ENCODE data around the gene ICOS. TPM values are rescaled to one million over a fixed set of nuclear protein-coding genes. Genes with fewer than 3 reads are reported as not detected.
"Not testable (repeated sequence)": the region's sequence is repeated elsewhere in the genome, so short reads cannot be mapped to it uniquely, and the experiment has no call there.

ICOS gene
- total and polyA plus RNA-seq, 9 of the 15 experiments (the other 6 are each of a cell fraction or from before 2014, with no cell fraction given): not detected

- not testable (repeated sequence) for H3K9me3 ChIP-seq (replicated peaks; ENCODE audit: control insufficient read depth, insufficient read depth, low read depth, low read length)
These were observed 7.2 kb downstream of the ICOS start for GRCh38 chr2:203943493-203944382.

More at GRCh38 chr2:203943493-203944382, 7.2 kb downstream of the ICOS start:
- H3K27me3 ChIP-seq (ENCODE audit: control insufficient read depth in 2 of 2, insufficient read depth in 2 of 2, low read length in 2 of 2); H3K4me3 ChIP-seq; H4K20me1 ChIP-seq (replicated peaks; ENCODE audit: control insufficient read depth, insufficient read depth, low read length); POLR2A ChIA-PET; H3K27ac ChIP-seq (ENCODE audit: extremely low read depth, low read depth, low read length); intact Hi-C loops (cut with micrococcal nuclease); BruUV-seq (replicated peaks); H3K4me2 ChIP-seq (ENCODE audit: insufficient read depth, low read length); H3K4me1 ChIP-seq (replicated peaks in 1 of 2; ENCODE audit: control insufficient read depth in 2 of 2, insufficient read depth in 2 of 2, low read length in 2 of 2); in situ Hi-C loops (cut with MboI); ATAC-seq; H3K79me2 ChIP-seq (ENCODE audit: control insufficient read depth, insufficient read depth, low read length); H3K36me3 ChIP-seq (ENCODE audit: control insufficient read depth, insufficient read depth, low read length); H3K9me1 ChIP-seq (ENCODE audit: control insufficient read depth, insufficient read depth, low read length); H3K9ac ChIP-seq (ENCODE audit: insufficient read depth in 1 of 2, low read depth in 2 of 2, low read length in 2 of 2); H2AFZ ChIP-seq (ENCODE audit: low read depth, low read length); FAIRE-seq; CTCF ChIA-PET (ENCODE audit: low intra/inter-chr PET ratio); DNase-seq (ENCODE audit: extremely low read depth in 1 of 4, low spot score in 3 of 4): not testable (repeated sequence)
- WGBS (ENCODE audit: insufficient coverage, low coverage, missing lambda C conversion rate): 5% methylated on average over 4 of the region's 7 CpGs
- TF ChIP-seq NFIC (IDR thresholded peaks at IDR 0.05): peak; percentile 42
- TF ChIP-seq, protein P1, sequence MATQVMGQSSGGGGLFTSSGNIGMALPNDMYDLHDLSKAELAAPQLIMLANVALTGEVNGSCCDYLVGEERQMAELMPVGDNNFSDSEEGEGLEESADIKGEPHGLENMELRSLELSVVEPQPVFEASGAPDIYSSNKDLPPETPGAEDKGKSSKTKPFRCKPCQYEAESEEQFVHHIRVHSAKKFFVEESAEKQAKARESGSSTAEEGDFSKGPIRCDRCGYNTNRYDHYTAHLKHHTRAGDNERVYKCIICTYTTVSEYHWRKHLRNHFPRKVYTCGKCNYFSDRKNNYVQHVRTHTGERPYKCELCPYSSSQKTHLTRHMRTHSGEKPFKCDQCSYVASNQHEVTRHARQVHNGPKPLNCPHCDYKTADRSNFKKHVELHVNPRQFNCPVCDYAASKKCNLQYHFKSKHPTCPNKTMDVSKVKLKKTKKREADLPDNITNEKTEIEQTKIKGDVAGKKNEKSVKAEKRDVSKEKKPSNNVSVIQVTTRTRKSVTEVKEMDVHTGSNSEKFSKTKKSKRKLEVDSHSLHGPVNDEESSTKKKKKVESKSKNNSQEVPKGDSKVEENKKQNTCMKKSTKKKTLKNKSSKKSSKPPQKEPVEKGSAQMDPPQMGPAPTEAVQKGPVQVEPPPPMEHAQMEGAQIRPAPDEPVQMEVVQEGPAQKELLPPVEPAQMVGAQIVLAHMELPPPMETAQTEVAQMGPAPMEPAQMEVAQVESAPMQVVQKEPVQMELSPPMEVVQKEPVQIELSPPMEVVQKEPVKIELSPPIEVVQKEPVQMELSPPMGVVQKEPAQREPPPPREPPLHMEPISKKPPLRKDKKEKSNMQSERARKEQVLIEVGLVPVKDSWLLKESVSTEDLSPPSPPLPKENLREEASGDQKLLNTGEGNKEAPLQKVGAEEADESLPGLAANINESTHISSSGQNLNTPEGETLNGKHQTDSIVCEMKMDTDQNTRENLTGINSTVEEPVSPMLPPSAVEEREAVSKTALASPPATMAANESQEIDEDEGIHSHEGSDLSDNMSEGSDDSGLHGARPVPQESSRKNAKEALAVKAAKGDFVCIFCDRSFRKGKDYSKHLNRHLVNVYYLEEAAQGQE (IDR thresholded peaks at IDR 0.05; ENCODE audit: borderline replicate concordance): peak; percentile 17; the same call in 1 of the 2 replicates
- TF ChIP-seq, protein P1 (CRISPR knock-in tag; IDR thresholded peaks at IDR 0.05; ENCODE audit: low read depth): not testable (repeated sequence)

All from K562 (cell line).